HuH-7 (cell line): ENCODE measurements around the gene AQP1.

Source experiments
- DNase-seq: peaks from one replicate; pipeline ENCODE4 v3.0.0; 2011; ENCODE audit warnings: low spot score

Gene AQP1

GRCh38 chr7:30921540-30922401 is 10.1 kb downstream of the AQP1 start:
- DNase-seq: no peak

- no peak for DNase-seq
Observed at GRCh38 chr7:30922596-30922995, 10.9 kb downstream of the AQP1 start.

GRCh38 chr7:30923009-30923773 is 11.5 kb downstream of the AQP1 start:
- DNase-seq: no peak

- DNase-seq: no peak
Observed at GRCh38 chr7:30923774-30924413, 12.2 kb downstream of the AQP1 start.

- no peak for DNase-seq
Observed at GRCh38 chr7:30924624-30925023, 13.0 kb downstream of the AQP1 start.

- no peak for DNase-seq
Observed at GRCh38 chr7:30925117-30925516, 13.5 kb downstream of the AQP1 start.

- DNase-seq: no peak
Observed at GRCh38 chr7:30925913-30926312, 14.3 kb downstream of the AQP1 start.

GRCh38 chr7:30926313-30926712 is 14.7 kb downstream of the AQP1 start:
- DNase-seq: no peak

GRCh38 chr7:30927040-30927439 is 15.4 kb downstream of the AQP1 start:
- DNase-seq: no peak

GRCh38 chr7:30927559-30927958 is 15.9 kb downstream of the AQP1 start:
- no peak for DNase-seq

- DNase-seq: peak; percentile 2
Observed at GRCh38 chr7:30928254-30928872, 16.7 kb downstream of the AQP1 start.

GRCh38 chr7:30929686-30930085 is 18.0 kb downstream of the AQP1 start:
- DNase-seq: no peak

- DNase-seq: no peak
Observed at GRCh38 chr7:30930621-30931020, 19.0 kb downstream of the AQP1 start.

- DNase-seq: peak; percentile 4
Observed at GRCh38 chr7:30931161-30931928, 19.7 kb downstream of the AQP1 start.

GRCh38 chr7:30931929-30932540 is 20.4 kb downstream of the AQP1 start:
- no peak for DNase-seq

- peak; percentile 2 for DNase-seq
Observed at GRCh38 chr7:30932562-30932961, 20.9 kb downstream of the AQP1 start.

- peak; percentile 1 for DNase-seq
Observed at GRCh38 chr7:30933124-30933974, 21.7 kb downstream of the AQP1 start.

- peak; percentile 4 for DNase-seq
Observed at GRCh38 chr7:30934225-30934624, 22.6 kb downstream of the AQP1 start.

GRCh38 chr7:30934732-30935568 is 23.3 kb downstream of the AQP1 start:
- DNase-seq: peak; percentile 0
